ENCODE measurements around the gene GNL3.

GNL3 gene

GRCh38 chr3:52689151-52689550, 3.3 kb downstream of the GNL3 start:
- no peak for DNase-seq (ENCODE audit: low read depth in 2 of 2)

DNA sequence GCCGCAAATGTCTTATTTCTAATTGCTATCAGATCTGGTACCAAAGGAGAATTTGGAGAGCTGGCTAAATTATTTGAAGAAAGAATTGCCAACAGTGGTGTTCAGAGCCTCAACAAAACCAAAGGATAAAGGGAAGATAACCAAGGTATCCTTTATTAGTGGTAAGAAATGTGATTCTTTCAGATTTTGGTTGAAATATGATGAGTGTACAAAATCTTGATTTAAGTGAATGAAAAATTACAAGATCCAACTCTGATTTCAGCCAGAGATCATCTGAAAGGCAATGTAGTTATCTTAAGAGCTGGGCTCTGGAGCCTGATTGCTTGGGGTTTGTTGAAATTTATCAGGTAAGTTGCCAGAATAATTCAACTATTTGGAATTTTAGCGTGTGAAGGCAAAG, 4.7 kb downstream of the GNL3 start:
- no peak for DNase-seq (ENCODE audit: low read depth in 2 of 2)

DNA sequence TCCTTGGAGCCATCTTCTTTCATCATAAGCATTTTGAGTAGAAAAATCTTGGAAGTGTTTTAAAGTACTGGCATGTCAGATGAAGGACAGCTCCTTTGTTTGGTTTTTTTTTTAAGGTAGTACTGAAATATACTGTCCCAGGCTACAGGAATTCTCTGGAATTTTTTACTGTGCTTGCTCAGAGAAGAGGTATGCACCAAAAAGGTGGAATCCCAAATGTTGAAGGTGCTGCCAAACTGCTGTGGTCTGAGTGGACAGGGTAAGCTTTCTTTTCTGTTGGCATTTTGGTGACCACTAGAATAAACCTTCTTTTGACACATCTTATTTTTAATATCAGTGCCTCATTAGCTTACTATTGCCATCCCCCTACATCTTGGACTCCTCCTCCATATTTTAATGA, 7.2 kb downstream of the GNL3 start:
- DNase-seq (ENCODE audit: low read depth in 2 of 2), result no peak

DNA sequence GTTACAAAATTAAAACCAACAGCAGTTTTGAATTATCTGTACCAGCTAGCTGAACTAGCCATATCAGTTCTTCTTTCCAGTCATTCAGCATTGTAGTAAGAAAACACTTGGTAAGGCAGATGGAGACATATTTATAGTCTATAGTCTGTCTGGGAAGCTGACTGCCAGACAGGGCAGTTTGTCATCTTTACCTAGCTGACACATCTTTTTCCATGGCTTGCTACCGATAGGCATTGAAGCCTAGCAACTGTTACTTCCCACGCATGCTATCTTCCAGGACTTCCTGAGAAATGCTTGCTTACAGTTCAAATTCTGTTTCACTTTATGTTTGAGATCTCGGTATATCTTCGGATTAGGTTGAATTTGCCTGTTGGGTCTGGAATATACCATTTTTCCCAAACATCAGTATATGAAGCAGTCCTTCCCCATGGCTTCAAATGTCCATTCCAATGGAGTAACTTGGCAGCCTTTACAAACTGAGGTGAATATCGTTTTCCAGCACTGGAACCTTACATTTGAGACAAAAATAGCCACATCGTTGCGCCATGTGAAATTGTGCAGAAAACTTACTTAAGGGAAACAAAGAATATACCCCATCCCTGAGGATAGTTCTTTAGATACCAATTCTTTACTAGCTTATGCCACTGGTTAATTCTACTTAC, 8.8 kb downstream of the GNL3 start:
- DNase-seq (ENCODE audit: low read depth in 2 of 2), result no peak

- no peak for DNase-seq (ENCODE audit: low read depth in 2 of 2)
These were observed 10.2 kb downstream of the GNL3 start for GRCh38 chr3:52695798-52696671.

DNA sequence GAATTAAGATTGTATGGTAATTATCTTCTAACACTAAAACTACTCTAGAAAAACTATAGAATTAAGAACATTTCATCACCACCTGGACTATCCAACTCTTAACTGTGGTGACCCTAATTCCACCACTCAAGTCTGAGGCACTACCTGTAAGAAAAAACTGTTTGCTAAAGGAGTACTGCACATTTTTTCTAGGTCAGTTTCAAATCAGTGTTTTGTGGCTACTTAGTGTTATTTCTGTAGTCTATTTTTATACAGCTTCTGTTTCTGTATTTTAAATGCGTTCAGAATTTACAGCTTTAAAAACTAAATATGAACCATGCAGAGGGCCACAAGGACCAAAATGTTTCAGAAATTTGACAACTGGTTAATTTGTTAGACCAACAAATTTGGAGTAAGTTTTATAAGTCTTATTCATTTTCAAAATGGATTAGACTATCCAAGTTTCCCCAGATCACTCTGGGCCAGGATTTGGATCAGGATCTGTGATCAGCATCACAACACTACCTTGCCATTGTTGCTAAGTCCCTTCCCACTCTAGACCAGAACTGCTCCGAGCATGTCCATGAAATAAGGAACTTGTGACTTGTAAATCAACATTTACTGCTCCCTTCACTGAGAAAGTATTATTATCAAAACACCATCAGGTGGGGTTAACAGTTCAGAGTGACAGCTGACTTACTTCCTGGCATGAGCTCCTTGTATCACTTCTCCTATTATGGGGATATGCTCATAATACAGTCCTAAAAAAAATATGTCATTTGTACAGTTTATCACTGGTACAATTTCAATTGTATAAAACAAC, 11.2 kb downstream of the GNL3 start:
- no peak for DNase-seq (ENCODE audit: low read depth in 2 of 2)

DNA sequence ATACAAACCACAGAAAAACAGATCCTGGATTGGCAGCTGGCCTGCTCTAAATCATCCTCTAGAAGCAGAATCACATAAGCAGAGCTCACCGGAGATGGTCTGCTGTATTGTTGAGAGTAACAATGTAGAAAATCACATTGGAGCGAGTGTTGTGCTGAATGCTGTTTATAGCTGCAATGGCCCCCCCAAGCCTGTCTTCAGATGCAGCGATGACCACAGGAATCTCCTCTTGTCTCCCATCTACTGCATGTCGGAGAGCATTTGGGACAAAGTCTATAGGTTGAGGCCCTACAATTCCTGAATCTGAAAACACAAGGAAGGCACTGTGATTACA, 11.8 kb downstream of the GNL3 start:
- no peak for DNase-seq (ENCODE audit: low read depth in 2 of 2)

- DNase-seq (ENCODE audit: low read depth in 2 of 2), result no peak
These were observed 17.5 kb downstream of the GNL3 start for GRCh38 chr3:52703341-52703740.

DNA sequence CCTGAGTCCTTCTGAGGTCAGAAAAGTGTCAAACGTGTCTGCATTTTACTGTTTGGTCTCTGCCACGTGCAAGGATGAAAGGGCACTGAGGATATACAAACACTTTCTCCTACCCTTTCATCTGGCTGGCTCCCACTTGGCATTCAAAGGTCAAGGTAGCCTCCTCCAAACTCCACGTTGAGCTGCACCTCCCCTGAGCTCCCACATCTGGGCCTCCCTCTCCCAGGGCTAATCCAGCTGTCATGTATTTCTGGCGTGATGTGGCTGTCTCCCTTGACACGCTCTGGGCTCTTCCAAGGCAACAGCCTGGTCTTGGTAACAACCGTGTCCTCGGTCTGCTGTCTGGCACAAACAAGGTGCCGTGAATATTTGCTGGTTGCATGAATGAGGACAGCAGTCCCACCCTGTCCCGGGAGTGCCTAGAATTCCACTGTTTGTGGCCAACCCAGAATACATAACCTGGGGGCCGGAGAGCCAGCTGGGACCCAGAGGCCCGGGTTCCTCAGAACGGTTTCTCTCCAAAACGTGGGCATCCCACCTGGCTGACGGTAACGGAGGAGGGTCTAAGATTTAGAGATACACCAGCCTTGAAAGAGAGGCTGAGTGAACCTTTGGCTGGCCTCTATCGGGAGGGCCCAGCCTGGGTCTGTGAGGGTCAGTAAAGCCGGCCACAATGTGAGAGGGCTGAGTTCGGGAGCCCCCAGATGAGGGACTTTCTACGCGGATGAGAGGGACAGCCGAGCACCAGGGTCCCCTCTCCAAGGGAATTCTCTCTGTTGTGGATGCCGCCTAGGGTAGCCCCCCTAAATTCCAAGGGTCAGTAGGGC, 19.0 kb downstream of the GNL3 start:
- no peak for DNase-seq (ENCODE audit: low read depth in 2 of 2)

GRCh38 chr3:52705438-52705687, 19.5 kb downstream of the GNL3 start:
- no peak for DNase-seq (ENCODE audit: low read depth in 2 of 2)

GRCh38 chr3:52705688-52706686, 20.2 kb downstream of the GNL3 start, which contains the start of the genes GLT8D1 and SPCS1:
TSS of gene GLT8D1 (minus strand) at chr3:52705791. CDS start at chr3:52700460, 5,331 bp downstream.
TSS of gene SPCS1 (plus strand) at chr3:52706106. CDS start at chr3:52706247, 141 bp downstream.
- peak; percentile 74 to 81 for DNase-seq (ENCODE audit: low read depth in 2 of 2)

GRCh38 chr3:52707585-52707984, 21.8 kb downstream of the GNL3 start:
- no peak for DNase-seq (ENCODE audit: low read depth in 2 of 2)

GRCh38 chr3:52710512-52710911, 24.7 kb downstream of the GNL3 start:
- no peak for DNase-seq (ENCODE audit: low read depth in 2 of 2)

DNA sequence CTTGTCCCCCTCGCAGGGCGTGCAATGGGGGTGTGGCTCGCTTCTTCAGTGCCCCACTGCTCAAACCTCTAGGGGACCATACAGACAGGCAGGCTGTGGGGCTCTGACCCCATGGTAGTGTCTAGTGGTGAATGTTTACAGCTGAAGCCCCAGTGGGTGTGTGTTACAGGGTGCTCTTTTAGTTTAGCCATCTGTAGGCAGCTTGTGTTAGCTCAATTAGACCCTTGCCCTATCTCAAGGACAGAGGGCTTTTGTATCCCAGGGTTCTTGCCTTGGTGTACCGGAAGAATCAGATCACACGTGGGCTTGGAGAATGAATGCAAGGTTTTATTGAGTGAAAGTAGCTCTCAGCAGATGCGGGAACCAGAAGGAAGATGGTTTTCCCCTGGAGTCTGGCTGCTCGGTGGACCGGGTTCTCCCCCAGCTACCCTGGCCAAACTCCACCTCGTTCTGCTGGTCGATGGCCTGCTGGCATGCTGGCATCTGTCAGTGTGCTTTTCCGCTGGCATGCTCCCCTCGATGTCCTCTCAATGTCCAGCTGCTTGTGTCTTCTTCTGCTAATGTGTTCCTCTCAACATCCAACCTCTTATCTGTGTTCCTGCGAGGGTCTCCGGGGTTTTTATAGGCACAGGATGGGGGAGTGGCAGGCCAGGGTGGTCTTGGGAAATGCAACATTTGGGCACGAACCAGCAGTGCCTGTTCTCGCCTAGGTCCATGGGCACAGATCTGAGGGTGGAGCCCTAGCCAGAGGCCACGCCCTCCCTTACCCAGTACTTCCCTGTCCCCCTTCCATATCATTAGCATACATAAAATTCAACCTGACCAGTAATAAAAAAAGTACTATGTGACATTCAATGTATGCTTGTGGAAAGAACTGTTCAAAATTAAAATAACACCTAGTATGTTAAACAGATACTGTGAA, 26.7 kb downstream of the GNL3 start:
- DNase-seq (ENCODE audit: low read depth in 2 of 2), result no peak

DNA sequence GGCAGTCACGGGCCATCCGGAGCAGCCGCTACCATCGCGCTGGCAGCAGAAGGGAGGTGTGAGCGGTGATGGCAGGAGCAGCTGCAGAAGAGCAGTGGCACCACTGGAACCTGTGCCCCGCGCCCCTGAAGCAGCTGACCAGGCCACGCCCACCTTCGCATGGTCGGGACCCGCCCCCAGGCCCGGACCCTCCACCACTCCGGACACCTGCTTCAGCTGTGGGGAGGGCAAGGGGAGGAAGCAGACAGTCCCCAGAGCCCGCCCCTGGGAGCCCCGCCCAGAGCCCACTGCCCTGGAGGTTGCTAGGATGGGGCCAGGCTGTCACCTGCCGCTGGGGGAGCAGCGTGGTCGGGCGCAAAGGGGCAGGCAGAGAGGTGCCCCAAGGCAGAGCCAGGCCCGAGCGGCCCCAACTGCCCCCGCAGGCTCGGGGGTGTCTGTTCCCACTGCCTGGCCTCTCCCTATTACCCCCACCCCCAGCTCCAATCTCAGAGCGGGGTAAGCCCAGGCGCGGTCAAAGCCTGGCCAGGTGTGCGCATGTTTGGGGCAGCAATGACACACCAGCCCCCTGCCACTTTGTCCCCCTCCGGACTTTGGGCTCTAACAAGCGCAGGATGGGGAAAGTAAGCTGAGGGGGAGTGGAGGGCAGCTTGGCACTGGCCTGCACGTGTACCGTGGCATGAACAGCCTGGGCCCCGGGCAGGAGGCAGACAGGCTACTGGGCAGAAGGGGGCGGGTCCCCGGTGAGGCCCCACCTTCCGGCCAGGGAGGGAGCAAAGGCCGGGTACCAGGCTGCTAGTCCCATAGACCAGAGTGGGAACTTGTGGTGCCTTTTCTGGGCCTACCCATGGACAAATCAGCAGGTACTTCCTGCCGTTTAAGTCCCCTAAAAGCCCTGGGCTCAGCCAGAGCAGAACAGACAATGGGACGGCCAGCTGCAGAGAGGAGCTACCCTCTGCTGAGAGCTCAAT, 28.8 kb downstream of the GNL3 start:
- DNase-seq (ENCODE audit: low read depth in 2 of 2), result no peak

- DNase-seq (ENCODE audit: low read depth in 2 of 2), result no peak
These were observed 30.0 kb downstream of the GNL3 start for GRCh38 chr3:52715714-52716305.

DNA sequence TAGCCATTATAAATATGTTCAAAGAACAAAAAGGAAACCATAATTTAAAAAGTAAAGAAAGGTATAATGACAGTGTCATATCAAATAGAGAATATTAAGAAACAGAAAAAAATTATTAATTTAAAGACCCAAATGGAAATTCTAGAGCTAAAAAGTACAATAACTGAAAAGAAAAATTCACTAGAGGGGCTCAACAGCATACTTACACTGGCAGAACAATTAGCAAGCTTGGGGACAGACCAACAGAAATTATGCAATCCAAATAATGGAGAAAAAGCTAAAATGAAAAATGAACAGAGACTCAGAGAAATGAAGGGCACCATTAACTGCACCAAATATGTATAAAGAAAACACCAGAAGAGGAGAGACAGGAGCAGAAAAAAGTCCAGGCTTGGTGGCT, 33.8 kb downstream of the GNL3 start:
- no peak for DNase-seq (ENCODE audit: low read depth in 2 of 2)
